Karpas-422 (cell line): ENCODE data around the gene C1orf232. TPM values are rescaled to one million over a fixed set of nuclear protein-coding genes. Genes with fewer than 3 reads are reported as not detected.

Source experiments
- DNase-seq: peaks from one replicate; pipeline ENCODE4 v3.0.0-alpha.2; 2015
- H2AFZ ChIP-seq: fragments of 200-600 bp; sonication (generic); 2 replicates; pipeline ENCODE4 v1.6.1; 2014; ENCODE audit warnings: antibody characterized with exemption, low read length, mixed read lengths
- H3K27ac ChIP-seq: fragments of 200-600 bp; sonication (generic); 2 replicates; pipeline ENCODE4 v1.5.1; 2014; ENCODE audit warnings: mild to moderate bottlenecking, low read length, moderate library complexity
- H3K27me3 ChIP-seq: fragments of 200-600 bp; sonication (generic); 2 replicates; pipeline ENCODE4 v1.6.1; 2014; ENCODE audit warnings: low read length, mixed read lengths
- H3K36me3 ChIP-seq: fragments of 200-600 bp; sonication (generic); 2 replicates; pipeline ENCODE4 v1.6.1; 2014; ENCODE audit warnings: low read length, mixed read lengths; ENCODE audit not compliant: insufficient read depth
- H3K4me1 ChIP-seq: fragments of 200-600 bp; sonication (generic); 2 replicates; pipeline ENCODE4 v1.6.1; 2014; ENCODE audit warnings: mild to moderate bottlenecking, low read length, mixed read lengths
- H3K4me2 ChIP-seq: fragments of 200-600 bp; sonication (generic); 2 replicates; pipeline ENCODE4 v1.6.1; 2014; ENCODE audit warnings: low read length, low read depth, mild to moderate bottlenecking; ENCODE audit not compliant: poor library complexity, severe bottlenecking
- H3K4me3 ChIP-seq: fragments of 200-600 bp; sonication (generic); 2 replicates; pipeline ENCODE4 v1.5.1; 2014; ENCODE audit warnings: mild to moderate bottlenecking, antibody characterized with exemption, low read length, mixed read lengths
- H3K79me2 ChIP-seq: fragments of 200-600 bp; sonication (generic); 2 replicates; pipeline ENCODE4 v1.6.1; 2014; ENCODE audit warnings: mild to moderate bottlenecking, low read length, mixed read lengths
- H3K9ac ChIP-seq: fragments of 200-600 bp; sonication (generic); 2 replicates; pipeline ENCODE4 v1.6.0; 2014; ENCODE audit warnings: low read length
- H3K9me2 ChIP-seq: fragments of 200-600 bp; sonication (generic), shearing (Covaris generic); replicated peaks from 2 replicates; pipeline ENCODE4 v1.6.0; 2014; ENCODE audit warnings: mild to moderate bottlenecking, low read length, moderate library complexity; ENCODE audit not compliant: insufficient read depth
- H3K9me3 ChIP-seq: fragments of 300-700, 200-600 bp; sonication (generic); 2 replicates; pipeline ENCODE4 v1.6.1; 2014; ENCODE audit warnings: low read length, mixed read lengths
- H4K20me1 ChIP-seq: fragments of 200-600 bp; sonication (generic); 2 replicates; pipeline ENCODE4 v1.6.1; 2014; ENCODE audit warnings: mild to moderate bottlenecking, antibody characterized with exemption, low read length, low read depth; ENCODE audit not compliant: insufficient read depth
- total RNA-seq: library from RNA; depleted of rRNA; stranded (reverse); fragments of >200 nt; shearing (Covaris generic); gene quantifications from 2 replicates; pipeline ENCODE4 v1.2.3, GENCODE V29; 2014; ENCODE audit warnings: low replicate concordance

C1orf232 gene
- total RNA-seq, 1 experiment from 2014 or later, result not detected

- Histone ChIP-seq H3K9me3 (no peaks in the 10 kb centered on the region), H3K27me3 (no peaks in the 10 kb centered on the region), H3K9ac (peak overlapping the region; percentile 97), H3K4me3 (peak overlapping the region; percentile 99), H4K20me1 (no peaks in the 10 kb centered on the region; the same call in 1 of the 2 replicates), H3K4me1 (peaks cover 15% of the 10 kb centered on the region), H3K36me3 (0 out of 2 replicates have a peak, but pooled peaks cover 9% of the 10 kb centered on the region), H2AFZ (0 out of 2 replicates have a peak overlapping the region, but pooled peaks have one; percentile 69), H3K27ac (peak overlapping the region; percentile 46), H3K4me2 (peak overlapping the region; percentile 91), H3K79me2 (peaks cover 18% of the 10 kb centered on the region), H3K9me2 (no peaks in the 10 kb centered on the region)
- no peak for DNase-seq
Measured at GRCh38 chr1:26170472-26170821, 1.7 kb upstream of the C1orf232 start.

- Histone ChIP-seq H3K4me2 (peak within 1 kb of the TSS; percentile 91), H3K27ac (peak within 1 kb of the TSS; percentile 46), H3K27me3 (no peaks in the 10 kb centered on the region), H4K20me1 (no peaks in the 10 kb centered on the region; the same call in 1 of the 2 replicates), H3K9ac (peak within 1 kb of the TSS; percentile 97), H3K4me1 (peaks cover 15% of the 10 kb centered on the region), H3K9me3 (no peaks in the 10 kb centered on the region), H3K36me3 (0 out of 2 replicates have a peak, but pooled peaks cover 9% of the 10 kb centered on the region), H3K4me3 (peak within 1 kb of the TSS; percentile 99), H3K9me2 (no peaks in the 10 kb centered on the region), H3K79me2 (peaks cover 18% of the 10 kb centered on the region), H2AFZ (peak within 1 kb of the TSS; percentile 69; the same call in 1 of the 2 replicates)
- DNase-seq, result peak; percentile 97
Measured at GRCh38 chr1:26169669-26170471, 1.1 kb upstream of the C1orf232 start, which contains the start of gene ZNF593. Gene ZNF593 (plus strand): TSS chr1:26169908. CDS start chr1:26169984, 76 bp downstream.

GRCh38 chr1:26169198-26169554 is 413 bp upstream of the C1orf232 start:
- Histone ChIP-seq H2AFZ (peak overlapping the region; percentile 51; the same call in 1 of the 2 replicates), H3K9me3 (no peaks in the 10 kb centered on the region), H3K4me1 (peaks cover 15% of the 10 kb centered on the region), H3K4me3 (peak overlapping the region; percentile 99; the same call in 1 of the 2 replicates), H3K27me3 (no peaks in the 10 kb centered on the region), H3K4me2 (peak overlapping the region; percentile 91), H4K20me1 (no peaks in the 10 kb centered on the region; the same call in 1 of the 2 replicates), H3K27ac (no peak overlapping the region), H3K9me2 (no peaks in the 10 kb centered on the region), H3K36me3 (0 out of 2 replicates have a peak, but pooled peaks cover 9% of the 10 kb centered on the region), H3K9ac (peak overlapping the region; percentile 50; the same call in 1 of the 2 replicates), H3K79me2 (peaks cover 18% of the 10 kb centered on the region)
- DNase-seq, result peak; percentile 45

- H3K27me3 ChIP-seq, result no peaks in the 10 kb centered on the region
- no peak for DNase-seq
- H3K27ac ChIP-seq, result no peak overlapping the region
- H3K9ac ChIP-seq, result no peak overlapping the region
- peaks cover 15% of the 10 kb centered on the region for H3K4me1 ChIP-seq
- H3K9me2 ChIP-seq, result no peaks in the 10 kb centered on the region
- H3K79me2 ChIP-seq, result peaks cover 18% of the 10 kb centered on the region
- no peak overlapping the region for H3K4me2 ChIP-seq
- no peaks in the 10 kb centered on the region; the same call in 1 of the 2 replicates for H4K20me1 ChIP-seq
- no peak overlapping the region for H3K4me3 ChIP-seq
- no peak overlapping the region for H2AFZ ChIP-seq
- H3K36me3 ChIP-seq, result 0 out of 2 replicates have a peak, but pooled peaks cover 9% of the 10 kb centered on the region
- H3K9me3 ChIP-seq, result no peaks in the 10 kb centered on the region
Measured at GRCh38 chr1:26166719-26167281, 2.0 kb downstream of the C1orf232 start.

GRCh38 chr1:26164861-26165842 is 3.6 kb downstream of the C1orf232 start:
- no peak for DNase-seq
- H3K4me1 ChIP-seq, result peaks cover 4% of the 10 kb centered on the region
- H4K20me1 ChIP-seq, result no peaks in the 10 kb centered on the region; the same call in 1 of the 2 replicates
- no peaks in the 10 kb centered on the region for H3K27me3 ChIP-seq
- no peaks in the 10 kb centered on the region for H3K9me2 ChIP-seq
- H3K4me3 ChIP-seq, result no peak overlapping the region
- H3K4me2 ChIP-seq, result no peak overlapping the region
- no peak overlapping the region for H2AFZ ChIP-seq
- no peak overlapping the region for H3K27ac ChIP-seq
- no peaks in the 10 kb centered on the region for H3K36me3 ChIP-seq
- H3K79me2 ChIP-seq, result peaks cover 4% of the 10 kb centered on the region
- H3K9ac ChIP-seq, result no peak overlapping the region
- no peaks in the 10 kb centered on the region for H3K9me3 ChIP-seq

GRCh38 chr1:26164036-26164860 is 4.5 kb downstream of the C1orf232 start:
- H3K4me1 ChIP-seq, result peaks cover under 1% of the 10 kb centered on the region
- no peaks in the 10 kb centered on the region for H3K27me3 ChIP-seq
- H3K9me2 ChIP-seq, result no peaks in the 10 kb centered on the region
- H3K36me3 ChIP-seq, result no peaks in the 10 kb centered on the region
- H3K79me2 ChIP-seq, result no peaks in the 10 kb centered on the region
- no peaks in the 10 kb centered on the region for H3K9me3 ChIP-seq
- no peak overlapping the region for H3K27ac ChIP-seq
- H4K20me1 ChIP-seq, result no peaks in the 10 kb centered on the region
- DNase-seq, result no peak
- no peak overlapping the region for H2AFZ ChIP-seq
- no peak overlapping the region for H3K9ac ChIP-seq
- no peak overlapping the region for H3K4me3 ChIP-seq
- no peak overlapping the region for H3K4me2 ChIP-seq

GRCh38 chr1:26163684-26164035 is 5.1 kb downstream of the C1orf232 start:
- H3K27ac ChIP-seq, result no peak overlapping the region
- no peak for DNase-seq
- no peaks in the 10 kb centered on the region for H3K9me3 ChIP-seq
- H3K27me3 ChIP-seq, result no peaks in the 10 kb centered on the region
- H3K4me3 ChIP-seq, result no peak overlapping the region
- H3K9ac ChIP-seq, result no peak overlapping the region
- no peaks in the 10 kb centered on the region for H3K9me2 ChIP-seq
- H3K79me2 ChIP-seq, result no peaks in the 10 kb centered on the region
- no peaks in the 10 kb centered on the region for H3K4me1 ChIP-seq
- H3K36me3 ChIP-seq, result no peaks in the 10 kb centered on the region
- H2AFZ ChIP-seq, result no peak overlapping the region
- no peak overlapping the region for H3K4me2 ChIP-seq
- no peaks in the 10 kb centered on the region for H4K20me1 ChIP-seq
